Mesendoderm (in vitro differentiated cells): ENCODE data around the gene FIBP.
A peak's percentile ranks its signal among the peaks of the same experiment; 100 is the strongest.

Experiments used
- DNase-seq: peaks from one replicate; pipeline ENCODE4 v3.0.0; 2013
- H2AK5ac ChIP-seq: 2 replicates; pipeline ENCODE4 v1.6.1; 2013; ENCODE audit warnings: low read length, inconsistent platforms
- H2BK120ac ChIP-seq: 2 replicates; pipeline ENCODE4 v1.6.1; 2013; ENCODE audit warnings: low read depth, mild to moderate bottlenecking, low read length, moderate library complexity, mixed read lengths
- H2BK15ac ChIP-seq: replicated peaks from 2 replicates; pipeline ENCODE4 v1.6.1; 2013; ENCODE audit warnings: low read depth, mild to moderate bottlenecking, moderate library complexity
- H2BK5ac ChIP-seq: 2 replicates; pipeline ENCODE4 v1.6.1; 2013; ENCODE audit warnings: low read length, inconsistent platforms
- H3K18ac ChIP-seq: 2 replicates; pipeline ENCODE4 v1.6.1; 2013; ENCODE audit warnings: mild to moderate bottlenecking, low read length, mixed read lengths
- H3K23ac ChIP-seq: one replicate; pipeline ENCODE4 v1.6.1; 2013; ENCODE audit warnings: low read length
- H3K27ac ChIP-seq: 2 replicates; pipeline ENCODE4 v1.5.1; 2013; ENCODE audit warnings: low read depth, mild to moderate bottlenecking, inconsistent platforms, low read length, moderate library complexity
- H3K27me3 ChIP-seq: 2 replicates; pipeline ENCODE4 v1.6.1; 2013; ENCODE audit warnings: low read length, control low read depth, mild to moderate bottlenecking, inconsistent platforms; ENCODE audit not compliant: insufficient read depth, poor library complexity
- H3K36me3 ChIP-seq: 2 replicates; pipeline ENCODE4 v1.6.1; 2013; ENCODE audit warnings: low read length, inconsistent platforms; ENCODE audit not compliant: control insufficient read depth, insufficient read depth
- H3K4ac ChIP-seq: one replicate; pipeline ENCODE4 v1.6.1; 2013; ENCODE audit warnings: low read depth, mild to moderate bottlenecking, low read length, moderate library complexity
- H3K4me1 ChIP-seq: 2 replicates; pipeline ENCODE4 v1.6.1; 2013; ENCODE audit warnings: low read depth, low read length, inconsistent platforms; ENCODE audit not compliant: control insufficient read depth
- H3K4me2 ChIP-seq: 2 replicates; pipeline ENCODE4 v1.6.1; 2013; ENCODE audit warnings: low read length
- H3K4me3 ChIP-seq: 2 replicates; pipeline ENCODE4 v1.5.1; 2013; ENCODE audit warnings: mild to moderate bottlenecking, low read length
- H3K56ac ChIP-seq: one replicate; pipeline ENCODE4 v1.6.1; 2013; ENCODE audit warnings: low read length
- H3K79me1 ChIP-seq: 2 replicates; pipeline ENCODE4 v1.6.1; 2013; ENCODE audit warnings: low read length, inconsistent platforms
- H3K79me2 ChIP-seq: 2 replicates; pipeline ENCODE4 v1.6.1; 2013; ENCODE audit warnings: mild to moderate bottlenecking, low read length; ENCODE audit not compliant: control insufficient read depth, insufficient read depth
- H3K9ac ChIP-seq: 2 replicates; pipeline ENCODE4 v1.6.1; 2013; ENCODE audit warnings: low read length, inconsistent platforms
- H4K5ac ChIP-seq: one replicate; pipeline ENCODE4 v1.6.1; 2013; ENCODE audit warnings: low read length
- H4K8ac ChIP-seq: one replicate; pipeline ENCODE4 v1.6.1; 2013; ENCODE audit warnings: low read depth, mild to moderate bottlenecking, control low read depth, low read length, moderate library complexity
- WGBS: extraction: QIAGEN DNeasy Blood & Tissue Kit; methylation state at CpG from one replicate; pipeline ENCODE4 v1.1.7; 2013; ENCODE audit warnings: low lambda C conversion rate, missing lambda C conversion rate; ENCODE audit not compliant: insufficient coverage; ENCODE audit errors: extremely low coverage; 5-methylcytosine and 5-hydroxymethylcytosine counted together

The FIBP gene

GRCh38 chr11:65852508-65853245, 35.6 kb downstream of the FIBP start:
- no peak overlapping the region for H2BK15ac ChIP-seq
- WGBS, result no CpG with 5 or more reads among the region's 33 CpGs
- no peak for DNase-seq

GRCh38 chr11:65851811-65852507, 36.3 kb downstream of the FIBP start:
- WGBS, result no CpG with 5 or more reads among the region's 10 CpGs
- Histone ChIP-seq H2BK5ac (no peak overlapping the region), H3K4me3 (no peak overlapping the region), H2BK15ac (no peak overlapping the region), H2BK120ac (no peak overlapping the region), H3K27me3 (no peaks in the 10 kb centered on the region), H3K79me1 (peaks cover 20% of the 10 kb centered on the region), H3K4ac (no peak overlapping the region), H3K9ac (no peak overlapping the region), H3K23ac (no peak overlapping the region), H3K18ac (no peak overlapping the region), H3K4me2 (no peak overlapping the region), H3K36me3 (peaks cover 23% of the 10 kb centered on the region), H3K56ac (no peak overlapping the region), H2AK5ac (no peak overlapping the region), H3K27ac (no peak overlapping the region), H3K79me2 (peaks cover 27% of the 10 kb centered on the region), H4K5ac (no peak overlapping the region), H3K4me1 (peaks cover 3% of the 10 kb centered on the region), H4K8ac (no peak overlapping the region)
- DNase-seq, result peak; percentile 5

More at GRCh38 chr11:65852508-65853245, 35.6 kb downstream of the FIBP start:
- no peak overlapping the region for H3K18ac ChIP-seq
- no peak overlapping the region for H3K27ac ChIP-seq
- no peak overlapping the region for H3K56ac ChIP-seq
- H4K8ac ChIP-seq, result no peak overlapping the region
- no peak overlapping the region for H2AK5ac ChIP-seq
- peaks cover 20% of the 10 kb centered on the region for H3K79me1 ChIP-seq
- H3K4me3 ChIP-seq, result no peak overlapping the region
- peaks cover 3% of the 10 kb centered on the region for H3K4me1 ChIP-seq
- no peak overlapping the region for H3K23ac ChIP-seq
- peaks cover 35% of the 10 kb centered on the region for H3K79me2 ChIP-seq
- no peak overlapping the region for H3K4ac ChIP-seq
- H3K9ac ChIP-seq, result no peak overlapping the region
- H3K27me3 ChIP-seq, result no peaks in the 10 kb centered on the region
- H4K5ac ChIP-seq, result no peak overlapping the region
- H3K4me2 ChIP-seq, result no peak overlapping the region
- peaks cover 23% of the 10 kb centered on the region for H3K36me3 ChIP-seq
- no peak overlapping the region for H2BK120ac ChIP-seq
- H2BK5ac ChIP-seq, result no peak overlapping the region

- WGBS, result no CpG with 5 or more reads among the region's 14 CpGs
Observed at GRCh38 chr11:65851083-65851579, 37.1 kb downstream of the FIBP start.

GRCh38 chr11:65850217-65851082, 37.8 kb downstream of the FIBP start:
- no CpG with 5 or more reads among the region's 20 CpGs for WGBS
- peaks cover 10% of the 10 kb centered on the region for H3K79me1 ChIP-seq
- H3K18ac ChIP-seq, result no peak overlapping the region
- no peak overlapping the region for H3K23ac ChIP-seq
- no peak overlapping the region for H3K4ac ChIP-seq
- no peak overlapping the region for H2BK5ac ChIP-seq
- H3K4me2 ChIP-seq, result no peak overlapping the region
- H3K4me3 ChIP-seq, result no peak overlapping the region
- H2BK120ac ChIP-seq, result no peak overlapping the region
- no peak overlapping the region for H4K8ac ChIP-seq
- H3K4me1 ChIP-seq, result no peaks in the 10 kb centered on the region
- peak; percentile 8 for DNase-seq
- no peak overlapping the region for H3K27ac ChIP-seq
- no peak overlapping the region for H2AK5ac ChIP-seq
- H3K9ac ChIP-seq, result no peak overlapping the region
- peaks cover 15% of the 10 kb centered on the region for H3K36me3 ChIP-seq
- peaks cover 12% of the 10 kb centered on the region for H3K79me2 ChIP-seq
- H2BK15ac ChIP-seq, result no peak overlapping the region
- no peak overlapping the region for H3K56ac ChIP-seq
- no peaks in the 10 kb centered on the region for H3K27me3 ChIP-seq
- H4K5ac ChIP-seq, result no peak overlapping the region

More at GRCh38 chr11:65851083-65851579, 37.1 kb downstream of the FIBP start:
- no peak overlapping the region for H3K4me2 ChIP-seq
- no peak overlapping the region for H2BK120ac ChIP-seq
- no peak overlapping the region for H2BK15ac ChIP-seq
- no peak overlapping the region for H3K9ac ChIP-seq
- peak; percentile 97 for DNase-seq
- H4K8ac ChIP-seq, result no peak overlapping the region
- no peaks in the 10 kb centered on the region for H3K27me3 ChIP-seq
- H3K4ac ChIP-seq, result no peak overlapping the region
- H3K79me1 ChIP-seq, result peaks cover 17% of the 10 kb centered on the region
- H3K23ac ChIP-seq, result no peak overlapping the region
- peaks cover under 1% of the 10 kb centered on the region for H3K4me1 ChIP-seq
- no peak overlapping the region for H2AK5ac ChIP-seq
- peaks cover 21% of the 10 kb centered on the region for H3K36me3 ChIP-seq
- no peak overlapping the region for H3K56ac ChIP-seq
- no peak overlapping the region for H3K4me3 ChIP-seq
- H4K5ac ChIP-seq, result no peak overlapping the region
- no peak overlapping the region for H2BK5ac ChIP-seq
- peaks cover 19% of the 10 kb centered on the region for H3K79me2 ChIP-seq
- H3K18ac ChIP-seq, result no peak overlapping the region
- no peak overlapping the region for H3K27ac ChIP-seq

GRCh38 chr11:65849771-65850216, 38.5 kb downstream of the FIBP start:
- Histone ChIP-seq H3K79me2 (peaks cover 6% of the 10 kb centered on the region), H3K4me3 (no peak overlapping the region), H3K27ac (no peak overlapping the region), H2BK5ac (no peak overlapping the region), H3K79me1 (peaks cover 8% of the 10 kb centered on the region), H2AK5ac (no peak overlapping the region), H3K4ac (no peak overlapping the region), H3K36me3 (peaks cover 10% of the 10 kb centered on the region), H3K18ac (no peak overlapping the region), H2BK120ac (no peak overlapping the region), H3K56ac (no peak overlapping the region), H3K4me1 (no peaks in the 10 kb centered on the region), H3K9ac (no peak overlapping the region), H3K4me2 (no peak overlapping the region), H4K8ac (no peak overlapping the region), H2BK15ac (no peak overlapping the region), H3K27me3 (no peaks in the 10 kb centered on the region), H3K23ac (no peak overlapping the region), H4K5ac (no peak overlapping the region)
- DNase-seq, result peak; percentile 14
- no CpG with 5 or more reads among the region's 16 CpGs for WGBS
